ENCODE results near the gene HLA-C.

HLA-C gene

DNA sequence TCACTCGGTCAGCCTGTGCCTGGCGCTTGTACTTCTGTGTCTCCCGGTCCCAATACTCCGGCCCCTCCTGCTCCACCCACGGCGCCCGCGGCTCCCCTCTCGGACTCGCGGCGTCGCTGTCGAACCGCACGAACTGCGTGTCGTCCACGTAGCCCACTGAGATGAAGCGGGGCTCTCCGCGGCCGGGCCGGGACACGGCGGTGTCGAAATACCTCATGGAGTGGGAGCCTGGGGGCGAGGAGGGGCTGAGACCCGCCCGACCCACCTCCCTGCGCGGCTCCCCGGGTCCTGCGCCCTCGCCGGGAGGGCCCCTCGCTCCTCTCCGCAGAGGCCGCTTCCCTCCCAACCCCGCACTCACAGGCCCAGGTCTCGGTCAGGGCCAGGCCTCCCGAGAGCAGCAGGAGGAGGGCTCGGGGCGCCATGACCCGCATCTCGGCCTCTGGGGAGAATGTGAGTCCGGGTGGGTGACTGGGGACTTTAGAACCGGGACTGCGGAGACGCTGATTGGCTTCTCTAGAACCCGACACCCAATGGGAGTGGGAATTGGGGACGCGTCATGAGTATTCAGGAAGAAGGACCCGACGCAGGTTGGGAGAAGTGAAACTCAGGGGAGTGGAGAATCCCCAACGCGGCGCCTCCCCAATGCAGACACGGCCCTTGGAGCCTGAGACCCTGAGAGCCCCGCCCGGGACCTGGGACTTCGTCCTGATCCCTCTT, at the start of gene HLA-C:
Gene HLA-C, minus strand, starts transcription at position 452 of the 717 bp plus-strand sequence. Its CDS starts 21 bp downstream, at position 431.
- no peaks in the 10 kb centered on the region for H3K9me3 Mint-ChIP-seq
- peak within 1 kb of the TSS; percentile 97 for H3K4me3 Mint-ChIP-seq
- peak within 1 kb of the TSS; percentile 100 for H3K27ac Mint-ChIP-seq
- peaks cover 56% of the 10 kb centered on the region for H3K4me1 Mint-ChIP-seq
- ATAC-seq, result peak; percentile 95
- H3K36me3 Mint-ChIP-seq, result peaks cover 48% of the 10 kb centered on the region
- no peaks in the 10 kb centered on the region for H3K27me3 Mint-ChIP-seq

DNA sequence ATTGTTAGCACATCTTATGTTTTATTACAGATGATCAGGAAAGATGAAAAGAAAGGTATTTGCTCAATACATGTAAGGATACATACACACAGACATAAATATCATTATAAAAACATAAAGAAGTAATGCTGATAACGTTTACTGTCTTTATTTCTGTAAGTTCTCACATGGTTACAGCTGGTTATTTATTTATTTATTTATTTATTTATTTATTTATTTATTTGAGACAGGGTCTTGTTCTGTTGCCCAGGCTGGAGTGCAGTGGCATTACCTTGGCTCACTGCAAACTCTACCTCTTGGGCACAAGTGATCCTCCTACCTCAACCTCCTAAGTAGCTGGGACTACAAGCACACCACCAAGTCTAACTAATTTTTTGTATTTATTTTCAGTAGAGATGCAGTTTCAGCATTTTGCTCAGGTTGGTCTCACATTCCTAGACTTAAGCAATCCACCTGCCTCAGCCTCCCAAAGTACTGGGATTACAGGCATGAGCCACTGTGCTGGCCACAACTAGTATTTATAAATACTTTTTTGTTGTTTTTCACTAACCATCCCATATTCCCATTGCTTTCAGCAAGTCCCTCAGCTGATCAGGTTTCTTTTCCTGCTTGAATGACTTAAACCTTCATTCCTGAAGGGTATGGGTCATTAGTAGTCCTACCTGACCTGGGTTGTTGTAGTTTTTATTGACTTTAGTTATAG, 49.3 kb upstream of the HLA-C start:
- Mint-ChIP-seq H3K4me1 (no peaks in the 10 kb centered on the region), H3K9me3 (peaks cover 4% of the 10 kb centered on the region), H3K36me3 (peaks cover 18% of the 10 kb centered on the region), H3K4me3 (no peak overlapping the region), H3K27me3 (peaks cover 47% of the 10 kb centered on the region), H3K27ac (no peak overlapping the region)
- ATAC-seq, result no peak

DNA sequence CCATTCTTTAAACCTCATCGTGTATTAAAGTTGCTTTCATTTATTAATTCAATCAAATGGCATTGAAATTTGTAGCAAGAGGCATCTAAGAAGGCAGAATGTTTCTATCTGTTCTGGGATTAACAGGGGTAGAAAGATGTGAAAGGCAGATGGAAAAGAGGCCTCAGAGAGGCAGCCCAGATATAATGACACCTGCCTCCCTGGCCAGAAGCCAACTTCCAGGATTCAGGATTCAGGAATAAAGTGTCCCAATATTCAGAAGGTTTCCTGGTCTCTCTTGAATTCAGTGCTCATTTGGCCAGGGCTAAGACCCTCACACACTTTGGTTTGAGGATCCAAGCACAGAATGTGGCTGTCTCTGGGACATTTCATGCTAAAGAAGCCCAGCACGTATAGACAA, 45.1 kb upstream of the HLA-C start:
- no peak for ATAC-seq
- Mint-ChIP-seq H3K27me3 (peaks cover 30% of the 10 kb centered on the region), H3K9me3 (no peaks in the 10 kb centered on the region), H3K36me3 (peaks cover under 1% of the 10 kb centered on the region), H3K4me1 (no peaks in the 10 kb centered on the region), H3K4me3 (no peak overlapping the region), H3K27ac (no peak overlapping the region)

DNA sequence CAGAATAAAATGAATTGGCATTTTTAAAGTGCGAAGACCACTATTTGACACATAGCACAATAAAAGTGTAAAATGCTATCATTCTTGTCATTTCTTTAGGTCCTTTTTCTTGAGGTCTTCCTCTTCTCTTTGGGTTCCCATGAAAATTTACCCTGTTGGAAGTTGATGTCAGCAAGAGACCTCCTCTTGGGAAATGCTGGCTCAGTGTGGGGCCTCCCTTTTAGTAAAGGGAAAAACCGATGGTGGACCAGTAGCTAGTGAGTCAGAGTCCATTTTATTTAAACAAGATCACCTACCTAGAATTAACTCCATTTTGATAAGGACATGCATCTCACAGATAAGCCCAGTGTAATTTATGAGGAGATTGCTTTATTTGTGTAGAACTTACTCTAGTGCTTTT, 37.7 kb upstream of the HLA-C start:
- no peak overlapping the region for H3K4me3 Mint-ChIP-seq
- peaks cover 11% of the 10 kb centered on the region for H3K4me1 Mint-ChIP-seq
- no peak overlapping the region for H3K27ac Mint-ChIP-seq
- no peaks in the 10 kb centered on the region for H3K9me3 Mint-ChIP-seq
- no peaks in the 10 kb centered on the region for H3K36me3 Mint-ChIP-seq
- no peaks in the 10 kb centered on the region for H3K27me3 Mint-ChIP-seq
- no peak for ATAC-seq

DNA sequence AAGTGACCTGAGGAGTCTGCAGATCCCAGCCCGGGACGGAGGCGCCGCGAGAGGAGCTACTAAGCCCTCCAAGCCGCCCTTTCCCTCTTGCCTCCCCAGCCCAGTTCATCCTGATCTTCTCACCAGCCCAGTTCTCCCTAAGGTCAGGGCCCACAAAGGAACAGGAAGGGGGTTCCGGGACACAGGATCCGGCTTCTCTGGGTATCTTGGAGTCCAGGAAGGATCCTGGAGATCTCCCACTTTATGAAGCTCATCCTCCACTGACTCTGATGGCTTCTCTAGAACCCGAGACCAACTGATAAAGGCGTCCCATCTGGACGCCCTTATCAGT, 36.9 kb upstream of the HLA-C start:
- Mint-ChIP-seq H3K27me3 (no peaks in the 10 kb centered on the region), H3K4me3 (peak overlapping the region; percentile 87), H3K9me3 (no peaks in the 10 kb centered on the region), H3K27ac (peak overlapping the region; percentile 86), H3K36me3 (no peaks in the 10 kb centered on the region), H3K4me1 (peaks cover 11% of the 10 kb centered on the region)
- ATAC-seq, result no peak

DNA sequence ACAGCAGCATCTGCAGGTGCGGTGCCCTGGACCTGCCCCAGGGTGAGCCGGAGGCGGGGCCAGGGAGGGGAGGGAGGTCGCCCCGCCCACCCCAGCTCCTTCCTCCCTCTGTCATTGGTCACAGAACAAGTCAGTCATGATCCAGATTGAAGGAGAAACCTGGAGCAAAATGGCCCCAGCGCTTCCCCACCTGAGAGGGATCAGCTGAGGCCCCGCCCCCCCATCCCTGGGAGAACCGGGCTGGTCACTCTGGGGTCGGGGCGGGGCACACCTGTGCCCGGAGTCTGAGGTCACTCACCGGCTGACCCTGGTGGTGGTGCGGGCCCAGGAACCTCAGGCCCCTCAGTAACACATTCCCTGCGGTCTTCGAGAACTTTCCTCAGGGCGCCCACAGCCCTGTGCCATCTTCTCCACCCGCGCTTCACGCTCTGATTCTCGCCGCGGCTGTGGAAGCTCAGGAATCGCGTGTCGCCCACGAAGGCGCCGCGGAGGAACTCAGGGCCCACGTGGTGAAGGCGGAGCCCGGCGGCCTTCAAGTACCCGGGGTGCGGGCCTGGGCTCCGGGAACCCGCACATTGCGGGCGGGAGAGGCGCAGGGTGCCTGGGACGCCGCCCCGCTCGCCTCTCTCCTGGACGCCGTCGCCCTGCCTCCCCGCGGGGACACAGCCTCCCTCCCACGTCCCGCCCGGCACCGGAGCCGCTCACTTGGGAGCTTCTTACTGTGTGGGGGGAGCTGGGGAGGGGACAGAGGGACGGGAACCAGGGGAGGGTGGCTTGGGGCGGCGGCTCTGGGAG, 36.4 kb upstream of the HLA-C start:
- no peaks in the 10 kb centered on the region for H3K9me3 Mint-ChIP-seq
- peak overlapping the region; percentile 87 for H3K4me3 Mint-ChIP-seq
- H3K36me3 Mint-ChIP-seq, result no peaks in the 10 kb centered on the region
- H3K4me1 Mint-ChIP-seq, result peaks cover 11% of the 10 kb centered on the region
- H3K27me3 Mint-ChIP-seq, result no peaks in the 10 kb centered on the region
- peak overlapping the region; percentile 86 for H3K27ac Mint-ChIP-seq
- peak; percentile 96 for ATAC-seq

DNA sequence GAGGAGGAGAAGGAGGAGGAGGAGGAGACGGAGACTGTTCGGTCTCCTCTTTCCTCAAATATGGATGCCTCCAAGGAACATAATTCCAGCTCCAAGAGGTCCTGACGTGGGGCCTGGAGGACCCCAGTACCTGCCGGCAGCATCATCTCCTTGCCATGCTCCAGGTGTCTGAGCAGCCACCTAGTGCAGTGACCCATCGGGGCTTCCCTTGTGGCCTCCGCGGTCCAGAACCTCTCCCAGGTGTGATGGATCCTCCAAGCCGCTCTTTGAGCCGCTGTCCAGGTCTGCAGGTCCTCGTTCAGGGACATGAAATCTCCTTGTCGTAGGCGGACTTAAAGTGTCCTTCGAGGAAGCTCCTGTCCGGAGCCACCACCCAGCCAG, 35.8 kb upstream of the HLA-C start:
- Mint-ChIP-seq H3K36me3 (no peaks in the 10 kb centered on the region), H3K27ac (no peak overlapping the region), H3K4me1 (peaks cover 11% of the 10 kb centered on the region), H3K4me3 (peak overlapping the region; percentile 87), H3K9me3 (no peaks in the 10 kb centered on the region), H3K27me3 (no peaks in the 10 kb centered on the region)
- no peak for ATAC-seq

DNA sequence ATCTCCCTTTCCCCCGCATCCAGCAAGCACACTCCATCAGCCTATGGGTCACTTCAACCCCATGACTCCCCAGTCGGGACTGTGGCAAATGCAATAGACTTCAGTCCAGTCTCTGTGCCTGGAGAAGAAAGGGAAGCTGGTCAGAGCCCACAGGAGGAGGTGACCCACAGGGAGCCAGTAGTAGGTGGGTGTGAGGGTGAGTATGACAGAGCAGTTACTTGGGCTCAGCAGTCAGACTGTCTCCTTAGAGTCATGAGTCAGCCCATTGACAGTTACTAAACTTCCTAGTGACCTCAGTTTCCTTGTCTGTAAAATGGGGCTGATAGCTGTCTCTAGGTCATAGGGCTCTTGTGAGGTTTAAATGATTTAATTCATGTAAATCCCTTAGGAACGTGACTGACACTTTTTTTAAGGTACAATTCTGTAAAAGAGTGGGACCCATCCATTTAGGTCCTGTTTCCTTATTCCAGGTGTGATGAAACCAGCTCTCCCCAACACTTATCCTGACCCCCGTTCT, 33.9 kb upstream of the HLA-C start:
- Mint-ChIP-seq H3K27me3 (no peaks in the 10 kb centered on the region), H3K27ac (no peak overlapping the region), H3K9me3 (no peaks in the 10 kb centered on the region), H3K36me3 (no peaks in the 10 kb centered on the region), H3K4me3 (no peak overlapping the region), H3K4me1 (peaks cover 11% of the 10 kb centered on the region)
- ATAC-seq, result no peak

DNA sequence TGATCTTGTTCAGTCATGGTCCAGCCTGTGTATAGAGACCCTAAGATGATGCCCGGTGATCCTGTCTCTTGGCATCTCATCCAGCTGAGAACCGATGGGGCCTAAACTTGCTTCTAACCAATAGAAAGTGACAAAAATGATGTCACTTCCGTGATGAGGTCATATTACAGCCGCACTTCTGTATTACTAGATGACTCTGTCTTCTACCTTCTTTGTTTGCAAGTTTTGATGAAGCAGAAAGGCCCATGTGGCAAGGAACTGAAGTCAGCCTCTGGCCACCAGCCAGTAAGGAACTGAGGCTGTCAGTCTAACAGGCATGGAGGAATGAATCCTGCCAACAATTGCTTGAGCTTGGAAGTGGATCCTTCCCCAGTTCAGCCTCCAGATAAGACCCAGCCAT, 32.8 kb upstream of the HLA-C start:
- Mint-ChIP-seq H3K4me3 (no peak overlapping the region), H3K9me3 (no peaks in the 10 kb centered on the region), H3K27me3 (no peaks in the 10 kb centered on the region), H3K4me1 (peaks cover 11% of the 10 kb centered on the region), H3K36me3 (no peaks in the 10 kb centered on the region), H3K27ac (no peak overlapping the region)
- no peak for ATAC-seq

DNA sequence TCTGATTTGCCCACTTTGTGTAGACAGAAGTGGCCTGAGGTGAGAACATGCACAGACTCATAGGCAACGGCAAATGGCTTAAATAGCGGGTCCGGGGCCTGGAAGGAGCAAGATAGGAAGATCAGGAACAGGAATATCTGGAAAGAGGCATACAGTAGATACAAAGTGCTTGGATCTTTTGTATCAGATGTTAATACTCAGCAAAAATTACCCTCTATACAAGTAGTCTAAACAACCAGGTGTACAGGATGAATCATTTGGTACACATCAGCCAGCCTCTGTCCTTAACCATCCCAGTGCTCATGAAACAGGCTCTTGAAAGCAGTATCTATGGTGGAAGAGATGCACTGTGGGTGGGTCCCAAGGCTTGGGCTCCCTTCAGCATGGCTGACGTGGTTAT, 28.9 kb upstream of the HLA-C start:
- no peak for ATAC-seq
- Mint-ChIP-seq H3K36me3 (no peaks in the 10 kb centered on the region), H3K27me3 (no peaks in the 10 kb centered on the region), H3K9me3 (peaks cover 3% of the 10 kb centered on the region), H3K4me3 (no peak overlapping the region), H3K4me1 (no peaks in the 10 kb centered on the region), H3K27ac (no peak overlapping the region)

DNA sequence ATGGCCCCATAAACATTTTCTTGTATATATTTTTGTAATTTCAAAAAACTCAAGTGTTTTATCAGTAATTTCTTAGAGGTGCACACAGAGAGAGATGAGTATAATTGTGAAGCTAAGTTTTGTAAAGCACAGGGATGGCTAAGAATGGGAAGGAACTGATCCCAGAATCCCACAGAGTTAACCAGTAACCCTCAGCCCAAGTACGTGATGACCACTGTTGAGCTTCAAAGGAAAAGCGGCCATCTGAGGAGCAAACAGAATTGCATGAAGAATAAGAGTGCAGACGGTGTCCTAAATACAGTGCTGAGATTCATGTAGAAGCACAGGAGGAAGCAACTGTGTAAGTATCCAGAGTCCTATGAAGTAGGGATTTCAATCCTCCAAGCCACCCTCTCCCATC, 28.1 kb upstream of the HLA-C start:
- Mint-ChIP-seq H3K27ac (no peak overlapping the region), H3K4me3 (no peak overlapping the region), H3K9me3 (peaks cover 3% of the 10 kb centered on the region), H3K36me3 (no peaks in the 10 kb centered on the region), H3K27me3 (no peaks in the 10 kb centered on the region), H3K4me1 (no peaks in the 10 kb centered on the region)
- ATAC-seq, result no peak

DNA sequence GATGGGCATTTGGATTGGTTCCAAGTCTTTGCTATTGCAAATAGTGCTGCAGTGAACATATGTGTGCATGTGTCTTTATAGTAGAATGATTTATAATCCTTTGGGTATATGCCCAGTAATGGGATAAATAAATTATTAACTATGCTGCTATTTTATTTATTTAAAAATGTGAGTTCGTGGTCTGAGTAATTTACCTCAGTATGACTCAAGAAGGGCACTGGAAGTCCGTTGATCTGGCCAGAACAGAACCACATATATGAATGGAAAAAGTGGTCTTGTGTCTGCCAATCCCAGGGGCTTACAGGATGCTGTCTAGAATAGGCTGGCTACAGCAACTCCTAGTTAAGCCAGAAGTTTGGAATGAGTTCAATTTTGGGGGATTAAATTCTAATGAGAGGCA, 27.6 kb upstream of the HLA-C start:
- no peak overlapping the region for H3K4me3 Mint-ChIP-seq
- no peak overlapping the region for H3K27ac Mint-ChIP-seq
- H3K27me3 Mint-ChIP-seq, result no peaks in the 10 kb centered on the region
- H3K4me1 Mint-ChIP-seq, result no peaks in the 10 kb centered on the region
- no peaks in the 10 kb centered on the region for H3K36me3 Mint-ChIP-seq
- no peak for ATAC-seq
- H3K9me3 Mint-ChIP-seq, result peaks cover 3% of the 10 kb centered on the region

DNA sequence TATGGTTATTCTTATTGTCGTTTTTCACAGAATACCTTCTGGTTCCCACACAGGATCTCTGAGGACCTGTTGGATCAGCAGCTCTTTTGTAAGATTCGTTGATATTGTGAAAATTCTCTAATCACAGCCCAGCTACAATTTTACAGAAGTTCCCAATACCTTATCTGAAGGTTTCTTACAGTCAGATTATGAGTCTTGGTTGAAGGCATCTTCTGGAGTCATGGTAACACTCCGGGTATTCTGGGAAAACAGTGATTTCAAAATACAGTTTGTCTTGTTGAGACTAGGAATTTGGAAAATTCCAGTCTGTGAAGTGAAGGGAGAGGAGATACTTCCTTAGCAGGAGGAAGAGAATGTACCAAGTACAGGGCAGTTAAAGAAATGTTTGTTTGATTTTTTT, 22.2 kb upstream of the HLA-C start:
- Mint-ChIP-seq H3K4me3 (no peak overlapping the region), H3K36me3 (no peaks in the 10 kb centered on the region), H3K9me3 (peaks cover 3% of the 10 kb centered on the region), H3K27ac (no peak overlapping the region), H3K27me3 (peaks cover 33% of the 10 kb centered on the region), H3K4me1 (peaks cover 9% of the 10 kb centered on the region)
- no peak for ATAC-seq

DNA sequence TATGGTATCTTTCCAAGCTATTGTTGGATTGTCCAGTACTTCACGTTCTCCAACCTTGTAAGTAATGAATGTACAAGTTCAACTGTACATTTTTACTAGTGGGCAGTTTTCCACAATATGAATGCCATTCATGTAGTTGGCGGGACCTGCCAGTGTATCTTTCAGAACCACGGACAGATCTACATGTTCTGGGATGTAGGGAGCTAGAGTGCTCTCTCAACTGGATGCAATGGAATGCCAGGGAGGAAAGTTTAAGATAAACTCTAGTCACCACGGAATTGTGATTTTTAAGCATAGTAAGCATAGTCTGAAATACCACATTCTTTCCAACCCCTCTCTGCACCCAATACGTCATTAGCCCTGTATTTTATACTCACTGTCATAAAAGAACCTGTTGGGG, 21.5 kb upstream of the HLA-C start:
- H3K4me1 Mint-ChIP-seq, result peaks cover 9% of the 10 kb centered on the region
- no peak for ATAC-seq
- no peak overlapping the region for H3K4me3 Mint-ChIP-seq
- H3K9me3 Mint-ChIP-seq, result peaks cover 3% of the 10 kb centered on the region
- no peak overlapping the region for H3K27ac Mint-ChIP-seq
- H3K36me3 Mint-ChIP-seq, result no peaks in the 10 kb centered on the region
- H3K27me3 Mint-ChIP-seq, result peaks cover 33% of the 10 kb centered on the region

DNA sequence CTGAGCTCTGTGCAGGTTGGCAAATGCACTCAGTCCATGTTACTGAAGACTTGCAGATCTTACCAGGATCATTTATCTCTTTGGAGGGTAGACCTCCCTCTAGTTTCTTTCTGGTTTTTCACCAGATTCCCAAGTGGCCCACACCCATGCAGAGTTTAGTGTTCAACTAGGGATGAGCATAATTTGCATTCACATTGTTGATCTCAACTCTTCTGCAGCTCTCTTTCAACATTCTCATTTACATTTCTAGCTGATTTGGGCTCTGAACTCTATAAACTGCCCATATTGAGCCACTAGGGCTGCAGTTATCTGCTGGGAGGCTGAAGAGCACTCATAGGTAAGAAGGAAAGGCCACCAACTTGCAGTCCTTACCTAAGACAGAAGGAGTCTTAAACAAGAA, 17.9 kb upstream of the HLA-C start:
- Mint-ChIP-seq H3K36me3 (no peaks in the 10 kb centered on the region), H3K4me3 (no peak overlapping the region), H3K4me1 (peaks cover 9% of the 10 kb centered on the region), H3K9me3 (no peaks in the 10 kb centered on the region), H3K27ac (no peak overlapping the region), H3K27me3 (peaks cover 33% of the 10 kb centered on the region)
- no peak for ATAC-seq

All from stimulated activated memory B cell treated with anti-CD40 and anti-IgM and Interleukin-4, amounts not matched to agents 10 μg/mL and 1 μg/mL and 100 μg/mL, for 72 hours (primary cell).